Hypothalamus (tissue), 51 donors: ENCODE results near the gene FAM53A.

Experiments
- DNase-seq, 51 donors: peaks; one replicate each; lab custom pipeline; 2025; lab: John Stamatoyannopoulos, UW

FAM53A gene

GRCh38 chr4:1626151-1626550 lies 58.0 kb downstream of the FAM53A start:
- DNase-seq: peak in 2 of 51 donors; percentile 16 to 45

GRCh38 chr4:1625600-1626138 lies 58.4 kb downstream of the FAM53A start:
- DNase-seq: no peak

- no peak for DNase-seq
Observed at GRCh38 chr4:1624519-1624910, 59.6 kb downstream of the FAM53A start.

GRCh38 chr4:1623821-1624518 lies 60.1 kb downstream of the FAM53A start:
- DNase-seq: no peak

- no peak for DNase-seq
Observed at GRCh38 chr4:1623400-1623799, 60.7 kb downstream of the FAM53A start.

GRCh38 chr4:1622956-1623355 lies 61.2 kb downstream of the FAM53A start:
- no peak for DNase-seq

GRCh38 chr4:1622238-1622637 lies 61.9 kb downstream of the FAM53A start:
- DNase-seq: no peak

- no peak for DNase-seq
Observed at GRCh38 chr4:1621526-1621925, 62.6 kb downstream of the FAM53A start.

GRCh38 chr4:1619151-1619672 lies 64.9 kb downstream of the FAM53A start:
- no peak for DNase-seq

GRCh38 chr4:1618438-1618837 lies 65.7 kb downstream of the FAM53A start:
- no peak for DNase-seq

- DNase-seq: no peak
Observed at GRCh38 chr4:1616557-1616930, 67.6 kb downstream of the FAM53A start.

- DNase-seq: no peak
Observed at GRCh38 chr4:1615786-1616556, 68.1 kb downstream of the FAM53A start.

GRCh38 chr4:1614854-1615595 lies 69.1 kb downstream of the FAM53A start:
- no peak for DNase-seq

- no peak for DNase-seq
Observed at GRCh38 chr4:1614502-1614853, 69.6 kb downstream of the FAM53A start.

- no peak for DNase-seq
Observed at GRCh38 chr4:1614049-1614448, 70.1 kb downstream of the FAM53A start.

- no peak for DNase-seq
Observed at GRCh38 chr4:1613099-1613495, 71.0 kb downstream of the FAM53A start.

- no peak for DNase-seq
Observed at GRCh38 chr4:1612278-1613098, 71.6 kb downstream of the FAM53A start.

GRCh38 chr4:1611501-1611870 lies 72.6 kb downstream of the FAM53A start:
- no peak for DNase-seq

- DNase-seq: no peak
Observed at GRCh38 chr4:1610791-1611500, 73.2 kb downstream of the FAM53A start.
